ENCODE data around the gene MMS22L.
"Not testable (repeated sequence)": the region's sequence is repeated elsewhere in the genome, so short reads cannot be mapped to it uniquely, and the experiment has no call there.

Gene MMS22L

DNA sequence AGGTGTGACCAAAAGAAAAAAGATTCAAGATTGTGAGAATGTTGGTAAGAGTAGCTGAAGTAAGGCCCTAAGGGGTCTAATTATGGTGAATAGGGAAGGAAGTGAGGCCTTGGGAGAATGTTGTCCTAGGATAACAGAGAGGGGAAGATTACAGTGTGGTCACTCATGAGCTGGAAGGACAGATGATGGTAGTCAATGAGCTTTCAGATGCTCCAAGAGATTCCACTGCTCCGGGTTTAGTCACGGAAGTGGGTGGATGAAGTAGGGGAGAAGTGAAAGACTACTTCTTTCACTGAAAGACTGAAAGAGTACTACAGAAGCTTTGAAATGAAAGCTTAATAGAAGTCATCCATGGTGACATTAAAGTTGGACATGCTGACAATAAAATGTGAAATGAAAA lies 108.5 kb downstream of the MMS22L start:
- H3K27me3 ChIP-seq (ENCODE audit: insufficient read depth, poor library complexity, severe bottlenecking), result no peaks in the 10 kb centered on the region
- no peak overlapping the region for H3K27ac ChIP-seq (replicated peaks)

DNA sequence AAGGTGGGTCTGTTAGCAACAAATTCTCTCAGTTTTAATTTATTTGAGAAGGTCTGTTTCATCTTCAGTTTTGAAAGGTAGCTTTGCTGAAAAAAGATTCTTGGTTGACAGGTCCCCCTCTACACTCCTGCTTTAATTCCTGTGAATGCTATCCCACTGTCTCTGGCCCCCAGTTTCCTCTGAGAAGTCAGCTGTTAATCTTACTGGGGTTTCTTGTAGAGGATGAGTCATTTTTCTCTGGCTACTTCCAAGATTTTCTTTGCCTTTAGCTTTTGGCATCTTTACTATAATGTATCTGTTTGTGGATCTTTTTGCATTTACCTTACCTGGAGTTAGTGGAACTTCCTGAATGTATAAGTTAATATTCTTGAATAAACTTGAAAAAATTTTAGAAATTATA lies 122.7 kb downstream of the MMS22L start:
- TF ChIP-seq, protein P1, sequence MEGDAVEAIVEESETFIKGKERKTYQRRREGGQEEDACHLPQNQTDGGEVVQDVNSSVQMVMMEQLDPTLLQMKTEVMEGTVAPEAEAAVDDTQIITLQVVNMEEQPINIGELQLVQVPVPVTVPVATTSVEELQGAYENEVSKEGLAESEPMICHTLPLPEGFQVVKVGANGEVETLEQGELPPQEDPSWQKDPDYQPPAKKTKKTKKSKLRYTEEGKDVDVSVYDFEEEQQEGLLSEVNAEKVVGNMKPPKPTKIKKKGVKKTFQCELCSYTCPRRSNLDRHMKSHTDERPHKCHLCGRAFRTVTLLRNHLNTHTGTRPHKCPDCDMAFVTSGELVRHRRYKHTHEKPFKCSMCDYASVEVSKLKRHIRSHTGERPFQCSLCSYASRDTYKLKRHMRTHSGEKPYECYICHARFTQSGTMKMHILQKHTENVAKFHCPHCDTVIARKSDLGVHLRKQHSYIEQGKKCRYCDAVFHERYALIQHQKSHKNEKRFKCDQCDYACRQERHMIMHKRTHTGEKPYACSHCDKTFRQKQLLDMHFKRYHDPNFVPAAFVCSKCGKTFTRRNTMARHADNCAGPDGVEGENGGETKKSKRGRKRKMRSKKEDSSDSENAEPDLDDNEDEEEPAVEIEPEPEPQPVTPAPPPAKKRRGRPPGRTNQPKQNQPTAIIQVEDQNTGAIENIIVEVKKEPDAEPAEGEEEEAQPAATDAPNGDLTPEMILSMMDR (IDR thresholded peaks at IDR 0.05; ENCODE audit: insufficient read depth, low read length), result no peak
- no peak for TF ChIP-seq POLR2AphosphoS5 (IDR thresholded peaks at IDR 0.05; ENCODE audit: low read depth)
- TF ChIP-seq GABPA (IDR thresholded peaks at IDR 0.05; ENCODE audit: low read depth), result no peak
- TF ChIP-seq SPI1 (IDR thresholded peaks at IDR 0.05; ENCODE audit: borderline replicate concordance, low read depth), result no peak
- TF ChIP-seq, protein P2, sequence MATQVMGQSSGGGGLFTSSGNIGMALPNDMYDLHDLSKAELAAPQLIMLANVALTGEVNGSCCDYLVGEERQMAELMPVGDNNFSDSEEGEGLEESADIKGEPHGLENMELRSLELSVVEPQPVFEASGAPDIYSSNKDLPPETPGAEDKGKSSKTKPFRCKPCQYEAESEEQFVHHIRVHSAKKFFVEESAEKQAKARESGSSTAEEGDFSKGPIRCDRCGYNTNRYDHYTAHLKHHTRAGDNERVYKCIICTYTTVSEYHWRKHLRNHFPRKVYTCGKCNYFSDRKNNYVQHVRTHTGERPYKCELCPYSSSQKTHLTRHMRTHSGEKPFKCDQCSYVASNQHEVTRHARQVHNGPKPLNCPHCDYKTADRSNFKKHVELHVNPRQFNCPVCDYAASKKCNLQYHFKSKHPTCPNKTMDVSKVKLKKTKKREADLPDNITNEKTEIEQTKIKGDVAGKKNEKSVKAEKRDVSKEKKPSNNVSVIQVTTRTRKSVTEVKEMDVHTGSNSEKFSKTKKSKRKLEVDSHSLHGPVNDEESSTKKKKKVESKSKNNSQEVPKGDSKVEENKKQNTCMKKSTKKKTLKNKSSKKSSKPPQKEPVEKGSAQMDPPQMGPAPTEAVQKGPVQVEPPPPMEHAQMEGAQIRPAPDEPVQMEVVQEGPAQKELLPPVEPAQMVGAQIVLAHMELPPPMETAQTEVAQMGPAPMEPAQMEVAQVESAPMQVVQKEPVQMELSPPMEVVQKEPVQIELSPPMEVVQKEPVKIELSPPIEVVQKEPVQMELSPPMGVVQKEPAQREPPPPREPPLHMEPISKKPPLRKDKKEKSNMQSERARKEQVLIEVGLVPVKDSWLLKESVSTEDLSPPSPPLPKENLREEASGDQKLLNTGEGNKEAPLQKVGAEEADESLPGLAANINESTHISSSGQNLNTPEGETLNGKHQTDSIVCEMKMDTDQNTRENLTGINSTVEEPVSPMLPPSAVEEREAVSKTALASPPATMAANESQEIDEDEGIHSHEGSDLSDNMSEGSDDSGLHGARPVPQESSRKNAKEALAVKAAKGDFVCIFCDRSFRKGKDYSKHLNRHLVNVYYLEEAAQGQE (IDR thresholded peaks at IDR 0.05; ENCODE audit: insufficient replicate concordance, low read depth), result no peak
- Histone ChIP-seq H3K27ac (replicated peaks) (no peak overlapping the region), H3K27me3 (ENCODE audit: insufficient read depth, poor library complexity, severe bottlenecking) (no peaks in the 10 kb centered on the region), H3K4me3 (replicated peaks; ENCODE audit: insufficient read depth, low read length) (no peak overlapping the region)
- DNase-seq (ENCODE audit: low read depth in 1 of 2, low spot score in 1 of 2), result no peak

More for the DNA sequence above, 108.5 kb downstream of the MMS22L start:
- no peak overlapping the region for H3K4me3 ChIP-seq (replicated peaks; ENCODE audit: insufficient read depth, low read length)
- no peak for DNase-seq (ENCODE audit: low read depth in 1 of 2, low spot score in 1 of 2)
- TF ChIP-seq POLR2AphosphoS5 (IDR thresholded peaks at IDR 0.05; ENCODE audit: low read depth), result no peak
- TF ChIP-seq, protein P2 (IDR thresholded peaks at IDR 0.05; ENCODE audit: insufficient replicate concordance, low read depth), result no peak
- TF ChIP-seq, protein P1 (IDR thresholded peaks at IDR 0.05; ENCODE audit: insufficient read depth, low read length), result no peak
- no peak for TF ChIP-seq SPI1 (IDR thresholded peaks at IDR 0.05; ENCODE audit: borderline replicate concordance, low read depth)
- no peak for TF ChIP-seq GABPA (IDR thresholded peaks at IDR 0.05; ENCODE audit: low read depth)

DNA sequence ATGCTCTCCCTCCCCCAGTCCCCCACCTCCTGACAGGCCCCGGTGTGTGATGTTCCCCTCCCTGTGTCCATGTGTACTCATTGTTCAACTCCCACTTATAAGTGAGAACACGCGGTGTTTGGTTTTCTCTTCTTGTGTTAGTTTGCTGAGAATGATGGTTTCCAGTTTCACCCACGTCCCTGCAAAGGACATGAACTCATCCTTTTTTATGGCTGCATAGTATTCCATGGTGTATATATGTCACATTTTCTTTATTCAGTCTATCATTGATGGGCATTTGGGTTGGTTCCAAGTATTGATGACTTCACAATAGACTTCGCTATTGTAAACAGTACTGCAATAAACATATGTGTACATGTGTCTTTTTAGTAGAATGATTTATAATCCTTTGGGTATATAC lies 127.6 kb downstream of the MMS22L start:
- not testable (repeated sequence) for H3K27ac ChIP-seq (replicated peaks); H3K4me3 ChIP-seq (replicated peaks; ENCODE audit: insufficient read depth, low read length); H3K27me3 ChIP-seq (ENCODE audit: insufficient read depth, poor library complexity, severe bottlenecking); DNase-seq (ENCODE audit: low read depth in 1 of 2, low spot score in 1 of 2)

DNA sequence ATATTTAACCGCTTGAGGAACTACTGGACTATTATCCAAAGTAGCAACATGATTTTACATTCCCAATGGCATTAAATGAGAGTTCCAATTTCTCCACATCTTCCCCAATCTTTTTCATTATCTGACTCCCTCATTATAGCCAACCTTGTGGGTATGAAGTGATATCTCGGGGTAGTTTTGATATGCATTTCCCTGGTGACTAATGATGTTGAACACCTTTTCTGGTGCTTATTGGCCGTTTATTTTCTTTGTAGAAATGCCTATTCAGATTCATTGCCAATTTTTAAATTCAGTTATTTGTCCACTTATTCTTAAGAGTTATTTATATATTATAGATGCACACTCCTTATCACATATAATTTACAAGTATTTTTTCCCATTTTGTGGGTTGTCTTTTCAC lies 129.0 kb downstream of the MMS22L start:
- no peak for DNase-seq (ENCODE audit: low read depth in 1 of 2, low spot score in 1 of 2)
- H3K4me3 ChIP-seq (replicated peaks; ENCODE audit: insufficient read depth, low read length), result no peak overlapping the region
- H3K27me3 ChIP-seq (ENCODE audit: insufficient read depth, poor library complexity, severe bottlenecking), result no peaks in the 10 kb centered on the region
- no peak overlapping the region for H3K27ac ChIP-seq (replicated peaks)
- TF ChIP-seq, protein P2 (IDR thresholded peaks at IDR 0.05; ENCODE audit: insufficient replicate concordance, low read depth), result no peak
- no peak for TF ChIP-seq POLR2AphosphoS5 (IDR thresholded peaks at IDR 0.05; ENCODE audit: low read depth)
- no peak for TF ChIP-seq SPI1 (IDR thresholded peaks at IDR 0.05; ENCODE audit: borderline replicate concordance, low read depth)
- no peak for TF ChIP-seq GABPA (IDR thresholded peaks at IDR 0.05; ENCODE audit: low read depth)
- TF ChIP-seq, protein P1 (IDR thresholded peaks at IDR 0.05; ENCODE audit: insufficient read depth, low read length), result no peak

Data from HL-60 (cell line).